ENCODE measurements around the gene MARCHF6. TPM values are rescaled to one million over a fixed set of nuclear protein-coding genes. Genes with fewer than 3 reads are reported as not detected.
A peak's percentile ranks its signal among the peaks of the same experiment; 100 is the strongest.
"Not testable (repeated sequence)": the region's sequence is repeated elsewhere in the genome, so short reads cannot be mapped to it uniquely, and the experiment has no call there.

The MARCHF6 gene
- 38.4 and 44.0 TPM in 2 replicates for total RNA-seq
- polyA plus RNA-seq (2012): 69.7 TPM

- DNase-seq (ENCODE audit: low read depth): peak; percentile 94
These were observed at the start of gene MARCHF6 for GRCh38 chr5:10353241-10354047. MARCHF6 (plus strand) TSS chr5:10353695; CDS start chr5:10353899, 204 bp downstream.

- no peak for DNase-seq (ENCODE audit: low read depth)
These were observed 49.8 kb upstream of the MARCHF6 start for GRCh38 chr5:10303699-10304170.

GRCh38 chr5:10304932-10305331 lies 48.6 kb upstream of the MARCHF6 start:
- DNase-seq (ENCODE audit: low read depth): no peak

- no peak for DNase-seq (ENCODE audit: low read depth)
These were observed 47.4 kb upstream of the MARCHF6 start for GRCh38 chr5:10306114-10306513.

GRCh38 chr5:10306806-10307205 lies 46.7 kb upstream of the MARCHF6 start:
- peak; percentile 77 for DNase-seq (ENCODE audit: low read depth)

- peak; percentile 61 for DNase-seq (ENCODE audit: low read depth)
These were observed 46.0 kb upstream of the MARCHF6 start, which contains the start of gene CMBL for GRCh38 chr5:10307206-10308148. CMBL (minus strand) TSS chr5:10307902; CDS start chr5:10290762, 17,140 bp downstream.

- no peak for DNase-seq (ENCODE audit: low read depth)
These were observed 44.7 kb upstream of the MARCHF6 start for GRCh38 chr5:10308844-10309243.

GRCh38 chr5:10310066-10310779 lies 43.3 kb upstream of the MARCHF6 start:
- no peak for DNase-seq (ENCODE audit: low read depth)

- DNase-seq (ENCODE audit: low read depth): not testable (repeated sequence)
These were observed 42.5 kb upstream of the MARCHF6 start for GRCh38 chr5:10310835-10311570.

GRCh38 chr5:10311595-10312425 lies 41.7 kb upstream of the MARCHF6 start:
- no peak for DNase-seq (ENCODE audit: low read depth)

GRCh38 chr5:10315201-10315600 lies 38.3 kb upstream of the MARCHF6 start:
- no peak for DNase-seq (ENCODE audit: low read depth)

- no peak for DNase-seq (ENCODE audit: low read depth)
These were observed 37.5 kb upstream of the MARCHF6 start for GRCh38 chr5:10315824-10316509.

- peak; percentile 53 for DNase-seq (ENCODE audit: low read depth)
These were observed 35.4 kb upstream of the MARCHF6 start for GRCh38 chr5:10317825-10318682.

- DNase-seq (ENCODE audit: low read depth): no peak
These were observed 34.2 kb upstream of the MARCHF6 start for GRCh38 chr5:10319202-10319851.

GRCh38 chr5:10320793-10321192 lies 32.7 kb upstream of the MARCHF6 start:
- no peak for DNase-seq (ENCODE audit: low read depth)

GRCh38 chr5:10321882-10322281 lies 31.6 kb upstream of the MARCHF6 start:
- no peak for DNase-seq (ENCODE audit: low read depth)
